ENCODE data around the gene RPH3AL.
"Not testable (repeated sequence)": the region's sequence is repeated elsewhere in the genome, so short reads cannot be mapped to it uniquely, and the experiment has no call there.

The RPH3AL gene

DNA sequence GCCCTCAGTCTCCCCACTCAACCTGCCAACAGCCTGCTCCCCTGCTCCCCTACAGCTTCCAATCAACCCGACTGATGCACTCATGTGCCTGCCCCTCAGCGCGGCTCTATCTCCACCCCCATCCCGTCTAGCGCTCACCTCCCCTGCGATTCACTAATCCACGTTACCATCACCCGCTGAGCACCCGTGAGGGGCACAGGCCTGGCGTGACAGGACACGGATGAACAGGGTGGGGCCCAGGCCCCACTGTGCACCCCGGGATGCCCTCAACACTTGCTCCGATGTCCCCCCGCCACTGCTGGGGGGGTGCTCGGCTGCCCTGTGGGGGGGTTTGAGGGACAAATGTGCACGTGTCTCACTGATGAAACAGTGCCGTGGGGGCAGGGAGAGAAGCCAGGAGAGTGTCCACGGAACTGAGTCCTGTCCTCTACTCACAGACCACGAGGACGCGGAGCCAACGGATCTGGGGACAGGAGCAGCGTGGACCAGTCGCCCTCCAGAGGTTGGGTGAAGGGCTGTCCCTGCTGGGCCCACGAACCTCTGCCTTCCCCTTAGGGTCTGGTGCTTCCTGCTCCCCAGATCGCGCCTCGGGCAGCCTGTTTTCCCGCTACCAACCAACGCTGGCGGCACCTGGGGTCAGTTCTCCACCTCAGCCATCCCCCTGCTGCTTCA, 66.7 kb downstream of the RPH3AL start:
- H3K27ac ChIP-seq, result no peak overlapping the region
- DNase-seq (ENCODE audit: low read depth, low spot score), result no peak

DNA sequence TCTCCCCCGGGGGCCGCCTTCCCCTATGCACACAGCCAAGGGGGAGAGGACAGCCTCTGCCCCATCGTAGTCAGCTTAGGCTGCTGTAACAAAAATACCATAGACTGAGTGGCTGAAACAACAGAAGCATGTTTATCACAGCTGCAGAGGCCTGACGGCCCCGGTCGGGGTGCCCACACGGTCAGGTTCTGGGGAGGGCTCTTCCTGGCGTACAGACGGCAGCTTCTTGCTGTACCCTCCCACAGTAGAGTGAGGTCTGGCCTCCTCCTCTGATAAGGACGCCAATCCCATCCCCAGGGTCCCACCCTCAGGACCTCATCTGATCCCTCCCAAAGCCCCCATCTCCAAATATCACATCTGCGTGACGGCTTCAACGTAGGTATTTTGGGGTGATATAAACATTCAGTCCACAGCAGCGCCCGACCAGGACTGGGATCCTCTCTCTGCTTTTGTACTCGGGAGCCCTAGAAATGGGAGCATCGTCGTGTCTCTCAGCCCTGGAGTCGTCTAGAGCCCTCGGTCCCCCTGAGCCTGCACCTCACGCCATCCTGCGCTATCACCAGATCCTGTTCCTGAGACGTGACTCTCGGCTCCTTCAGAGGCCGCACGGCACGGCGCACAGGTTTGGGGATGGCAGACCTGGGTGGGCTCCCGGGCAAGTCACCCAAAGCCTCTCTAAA, 67.8 kb downstream of the RPH3AL start:
- no peak for DNase-seq (ENCODE audit: low read depth, low spot score)
- no peak overlapping the region for H3K27ac ChIP-seq

DNA sequence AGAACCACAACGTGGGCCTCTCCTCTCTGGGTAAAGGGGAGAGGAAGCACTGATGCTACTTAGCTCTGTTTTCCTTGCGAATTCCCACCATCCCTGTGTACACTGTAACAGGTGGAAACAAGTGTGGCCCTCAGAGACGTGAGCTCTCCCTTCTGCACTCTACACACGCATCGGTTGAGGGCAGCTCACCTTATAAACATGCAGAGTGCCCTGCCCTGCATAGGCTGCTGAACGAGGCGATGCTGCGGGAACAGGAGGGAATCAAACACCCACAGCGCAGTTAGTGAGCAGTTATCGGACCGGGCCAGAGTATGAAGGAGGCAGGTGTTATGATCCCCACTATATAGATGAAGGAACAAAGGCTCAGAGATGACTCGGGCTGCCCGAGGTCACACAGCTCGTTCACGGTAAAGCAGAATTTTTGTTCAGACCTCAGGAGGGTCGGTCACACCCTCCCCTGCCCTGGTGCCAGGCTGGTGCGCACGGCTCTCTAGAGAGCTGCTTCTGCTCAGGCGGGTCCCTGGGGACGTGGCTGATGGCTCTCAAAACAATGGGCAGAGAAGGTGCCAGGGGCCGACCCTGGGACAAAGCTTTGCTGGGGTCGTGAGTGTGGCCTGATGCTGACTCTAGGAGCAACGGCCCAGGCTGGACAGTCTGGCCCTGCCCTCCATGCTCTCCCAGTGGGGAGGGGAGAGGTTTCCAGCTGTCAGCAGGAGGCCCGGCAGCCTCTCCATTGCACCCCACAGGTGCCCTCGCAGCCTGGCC, 68.5 kb downstream of the RPH3AL start:
- DNase-seq (ENCODE audit: low read depth, low spot score), result no peak
- H3K27ac ChIP-seq, result no peak overlapping the region

DNA sequence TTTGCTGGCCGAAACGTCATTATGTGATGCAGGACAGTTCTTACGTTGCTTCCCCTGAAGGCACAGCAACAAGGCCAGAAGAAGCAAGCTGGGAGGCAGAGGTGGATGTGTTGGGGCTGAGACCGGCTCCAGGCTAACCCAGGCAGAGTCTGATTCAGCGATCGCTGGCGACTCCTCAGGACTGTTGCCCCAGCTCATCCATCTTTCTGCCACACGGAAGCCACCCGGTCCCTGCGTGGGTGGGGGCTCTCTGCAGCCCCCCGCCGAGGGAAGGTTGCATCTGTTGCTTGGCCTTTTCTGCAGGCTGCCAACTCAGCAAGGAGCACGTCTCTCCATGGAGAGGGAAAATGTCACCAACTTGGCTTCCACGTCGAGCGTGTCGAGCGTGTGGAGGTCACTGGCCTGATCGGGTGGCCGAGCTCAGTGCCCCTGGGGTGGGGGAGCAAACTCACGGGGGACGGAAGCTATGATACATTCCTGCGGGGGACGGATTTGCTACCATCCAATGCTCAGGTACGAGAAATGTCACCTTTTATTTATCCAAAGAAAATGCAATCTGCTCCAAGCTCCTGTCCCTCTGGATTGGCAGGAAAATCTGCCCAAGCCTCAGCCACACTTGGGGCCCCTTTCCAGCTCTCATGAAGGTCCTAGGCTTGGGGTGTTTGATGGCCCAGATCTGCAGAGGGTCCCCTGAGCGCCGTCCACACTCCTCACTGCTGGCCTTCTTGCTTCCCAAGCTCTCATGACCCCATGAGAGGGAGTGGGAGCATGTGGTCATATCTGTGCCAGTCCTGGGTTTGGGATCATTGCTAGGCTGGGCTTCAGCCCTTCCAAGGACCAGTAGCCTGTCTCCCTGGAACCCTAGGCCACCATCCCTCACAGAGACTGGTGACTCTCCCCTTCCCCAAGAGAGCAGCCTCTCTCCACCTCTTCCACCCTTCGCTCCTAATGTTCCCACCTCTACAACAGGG, 69.4 kb downstream of the RPH3AL start:
- no peak overlapping the region for H3K27ac ChIP-seq
- DNase-seq (ENCODE audit: low read depth, low spot score), result no peak

DNA sequence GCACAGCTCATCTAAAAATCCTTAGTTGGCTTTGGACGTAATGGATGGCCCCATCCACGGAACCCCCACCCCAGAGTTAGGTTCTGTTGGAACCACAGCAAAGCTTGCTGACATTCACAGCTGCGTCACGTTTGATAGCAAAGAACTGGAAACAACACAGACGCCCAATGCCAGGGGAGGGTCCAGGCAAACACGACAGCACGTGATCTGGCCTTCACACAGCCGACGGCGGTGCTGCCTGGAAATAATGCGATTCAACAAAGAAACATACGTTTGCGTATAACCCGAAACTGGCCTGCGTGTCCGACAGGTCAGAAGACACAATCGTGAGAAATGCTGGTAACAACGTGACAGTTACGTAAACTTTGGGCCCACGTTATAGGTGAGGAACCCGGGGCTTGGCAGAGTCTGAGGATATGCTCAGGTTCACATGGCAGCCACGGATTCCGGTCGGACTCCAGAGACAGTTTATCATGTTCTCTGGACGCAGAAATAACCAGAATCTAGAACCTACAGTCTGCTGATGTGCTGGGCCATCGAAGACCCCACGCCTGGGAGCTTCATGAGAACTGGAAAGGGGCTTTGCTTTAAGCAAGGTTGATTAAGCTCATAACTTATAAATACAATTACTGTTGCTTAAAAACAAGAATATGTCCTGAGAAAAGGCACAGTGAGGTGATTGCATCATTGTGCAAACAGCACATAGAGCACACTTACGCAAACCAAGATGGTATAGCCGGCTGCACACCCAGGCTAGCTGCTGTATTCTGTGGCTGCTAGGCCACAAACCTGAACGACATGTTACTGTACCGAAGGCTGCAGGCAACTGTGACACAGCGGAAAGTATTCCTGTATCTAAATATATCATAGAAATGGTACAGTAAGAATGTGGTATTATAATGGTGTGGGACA, 70.4 kb downstream of the RPH3AL start:
- H3K27ac ChIP-seq, result no peak overlapping the region
- no peak for DNase-seq (ENCODE audit: low read depth, low spot score)

DNA sequence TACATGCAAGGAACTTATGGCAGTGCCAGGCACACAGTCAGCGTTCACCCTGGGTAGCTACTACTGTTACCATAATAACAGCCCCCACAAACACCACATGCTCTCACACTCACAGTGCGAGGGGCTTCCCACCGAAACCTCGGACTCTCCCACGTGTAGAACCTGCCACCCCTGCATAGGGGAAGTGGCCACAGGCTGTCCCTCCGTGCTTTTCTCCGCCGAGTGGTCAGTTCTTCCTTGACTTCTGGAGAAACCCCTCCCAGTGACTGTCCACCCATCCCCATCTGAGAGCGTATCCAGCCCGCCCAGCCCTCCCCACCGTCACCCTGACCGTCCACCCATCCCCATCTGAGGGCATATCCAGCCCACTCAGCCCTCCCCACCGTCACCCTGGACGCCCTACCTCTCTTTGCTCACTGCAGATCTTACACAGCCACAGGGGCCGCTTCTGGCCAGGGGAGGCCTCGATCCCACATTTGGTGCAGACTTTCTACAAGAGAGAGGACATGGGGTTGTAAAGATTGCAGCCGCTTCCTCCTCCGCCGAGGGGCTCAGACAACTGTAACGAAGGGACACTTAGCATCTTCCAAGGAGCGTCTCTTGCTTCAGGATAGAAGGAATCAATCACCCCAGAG, 71.1 kb downstream of the RPH3AL start:
- no peak for DNase-seq (ENCODE audit: low read depth, low spot score)
- no peak overlapping the region for H3K27ac ChIP-seq

DNA sequence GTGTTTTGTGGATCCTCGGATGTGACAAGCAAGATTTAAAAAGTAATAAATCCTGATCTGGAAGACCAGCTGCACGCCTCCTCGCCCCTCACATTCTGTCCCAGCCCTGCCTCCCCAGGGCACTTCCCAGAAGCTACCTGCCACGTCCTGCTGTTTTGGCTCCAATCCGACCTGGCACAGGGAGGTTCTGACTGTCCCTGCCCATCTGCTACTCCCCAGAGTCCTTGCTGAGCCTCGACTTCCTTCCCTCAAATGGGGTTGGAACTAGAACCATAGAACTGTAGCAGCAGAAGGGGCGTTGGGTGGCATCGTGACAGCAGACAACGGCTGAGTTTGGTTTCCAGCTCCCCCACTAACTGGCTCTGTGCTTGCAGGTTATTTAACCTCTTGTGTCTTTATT, 71.7 kb downstream of the RPH3AL start:
- no peak overlapping the region for H3K27ac ChIP-seq

DNA sequence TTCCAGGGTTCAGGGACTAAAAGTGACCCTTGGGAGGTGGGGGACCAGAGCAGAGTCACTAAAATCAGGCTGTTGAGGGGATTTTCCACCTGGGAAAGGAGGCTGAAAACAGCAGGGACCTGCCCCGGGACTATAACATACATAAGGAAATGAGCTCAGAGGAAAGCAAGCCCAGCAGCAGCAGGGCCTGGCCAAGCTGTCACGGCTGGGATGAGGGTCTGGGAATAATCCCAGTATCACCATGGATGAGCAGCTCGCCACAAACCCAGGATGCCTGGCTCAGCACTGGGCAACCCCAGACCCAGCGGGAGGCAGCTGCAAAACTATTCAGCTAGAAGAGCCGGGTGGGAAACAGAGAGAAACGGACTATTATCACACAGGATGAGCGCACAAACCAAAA, 72.4 kb downstream of the RPH3AL start:
- no peak overlapping the region for H3K27ac ChIP-seq
- no peak for DNase-seq (ENCODE audit: low read depth, low spot score)

More for the DNA sequence above, 71.7 kb downstream of the RPH3AL start:
- no peak for DNase-seq (ENCODE audit: low read depth, low spot score)

DNA sequence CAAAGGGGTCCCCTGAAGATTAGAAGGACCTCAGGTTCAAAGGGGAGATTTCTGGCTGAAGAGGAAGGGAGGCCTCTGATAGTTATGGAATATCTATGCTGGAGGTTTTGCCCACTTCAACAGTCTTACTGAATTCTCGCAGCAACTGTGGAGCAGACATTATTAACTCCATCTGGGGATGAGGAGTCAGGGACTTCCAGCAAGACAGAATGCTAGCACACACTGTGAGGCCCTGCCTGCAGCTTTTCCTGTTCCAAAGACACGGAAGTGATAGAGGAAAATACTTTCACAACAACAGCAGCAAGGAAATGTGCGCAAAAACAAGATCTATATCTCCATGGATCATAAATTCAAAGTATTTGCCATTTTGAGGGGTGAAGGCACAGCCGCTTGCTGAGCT, 72.8 kb downstream of the RPH3AL start:
- DNase-seq (ENCODE audit: low read depth, low spot score), result no peak
- no peak overlapping the region for H3K27ac ChIP-seq

DNA sequence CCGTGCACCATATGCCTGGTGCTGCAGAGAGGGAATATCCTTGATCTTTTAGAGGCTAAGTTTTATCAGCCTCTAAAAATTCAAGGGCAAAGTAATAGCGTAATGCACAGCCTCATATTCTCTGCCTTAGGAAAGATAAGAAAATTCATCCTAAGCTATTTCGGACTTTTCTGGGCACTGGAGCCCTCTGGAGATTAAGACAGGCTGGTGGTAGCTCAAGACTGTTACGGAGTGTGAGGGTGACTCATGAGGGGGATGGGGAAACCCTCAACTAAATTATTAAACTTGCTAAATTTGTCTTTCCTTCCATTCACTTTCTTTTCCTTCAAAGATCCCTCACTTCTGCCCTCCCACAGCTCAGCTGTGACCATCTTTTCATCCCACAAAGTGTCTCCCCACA, 73.3 kb downstream of the RPH3AL start:
- DNase-seq (ENCODE audit: low read depth, low spot score), result no peak
- H3K27ac ChIP-seq, result no peak overlapping the region

DNA sequence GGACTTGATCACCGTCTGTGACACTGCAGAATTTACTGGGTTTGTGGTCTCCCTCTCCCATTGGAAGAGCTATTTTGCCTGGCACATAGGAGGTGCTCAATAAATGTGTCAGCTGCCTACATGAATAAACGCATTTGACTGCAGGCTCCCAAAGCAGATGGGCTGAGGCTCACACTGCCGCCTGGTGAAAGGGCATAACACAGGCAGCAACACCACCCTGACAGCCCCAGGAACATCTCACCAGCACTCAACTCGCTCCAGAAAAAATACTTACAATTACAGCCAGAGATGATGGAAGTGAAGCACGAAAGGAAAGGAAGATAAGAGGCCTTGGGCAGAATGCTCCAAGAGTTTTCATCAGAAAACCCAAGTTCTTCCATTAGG, 73.9 kb downstream of the RPH3AL start:
- no peak overlapping the region for H3K27ac ChIP-seq
- DNase-seq (ENCODE audit: low read depth, low spot score), result no peak

DNA sequence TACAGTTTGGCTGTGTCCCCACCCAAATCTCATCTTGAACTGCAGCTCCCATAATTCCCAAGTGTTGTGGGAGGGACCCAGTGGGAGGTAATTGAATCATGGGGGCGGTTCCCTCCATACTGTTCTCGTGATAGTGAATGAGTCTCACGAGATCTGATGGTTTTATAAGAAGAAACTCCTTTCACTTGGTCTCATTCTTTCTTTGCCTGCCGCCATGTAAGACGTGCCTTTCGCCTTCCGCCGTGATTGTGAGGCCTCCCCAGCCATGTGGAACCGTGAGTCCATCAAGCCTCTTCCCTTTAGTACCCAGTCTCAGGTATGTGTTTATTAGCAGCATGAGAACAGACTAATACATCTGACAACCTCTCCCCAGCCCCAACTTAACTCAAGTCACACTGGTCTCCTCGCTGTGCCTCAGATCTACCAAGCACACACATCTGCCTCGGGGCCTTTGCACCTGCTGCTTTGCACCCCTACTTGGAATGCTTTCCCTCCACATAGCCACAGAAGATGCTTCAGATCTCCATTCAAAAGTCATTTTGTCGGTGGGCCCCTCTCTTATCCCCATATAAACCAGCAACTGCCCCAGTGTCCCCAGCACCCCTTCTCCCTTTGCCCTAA, 74.4 kb downstream of the RPH3AL start:
- H3K27ac ChIP-seq, result no peak overlapping the region
- no peak for DNase-seq (ENCODE audit: low read depth, low spot score)

DNA sequence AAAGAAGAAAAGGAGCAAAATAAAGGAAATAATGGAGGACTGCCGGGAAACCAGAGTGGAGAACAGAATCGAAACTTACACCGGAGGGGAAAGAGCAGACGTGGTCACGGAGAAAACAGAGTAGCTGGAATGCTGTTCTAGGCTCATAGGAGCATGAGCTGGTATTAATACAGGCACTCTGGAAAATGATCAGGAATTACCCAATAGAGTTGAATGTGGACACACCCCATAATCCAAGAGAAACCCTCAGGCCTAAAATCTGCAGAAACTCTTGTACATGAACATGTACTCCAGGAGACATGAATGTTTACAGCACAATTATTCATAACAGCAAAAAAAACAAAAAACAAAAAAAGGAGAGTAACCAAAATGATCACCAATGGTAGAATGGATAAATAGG, 77.7 kb downstream of the RPH3AL start:
- H3K27ac ChIP-seq, result no peak overlapping the region
- DNase-seq (ENCODE audit: low read depth, low spot score), result no peak

DNA sequence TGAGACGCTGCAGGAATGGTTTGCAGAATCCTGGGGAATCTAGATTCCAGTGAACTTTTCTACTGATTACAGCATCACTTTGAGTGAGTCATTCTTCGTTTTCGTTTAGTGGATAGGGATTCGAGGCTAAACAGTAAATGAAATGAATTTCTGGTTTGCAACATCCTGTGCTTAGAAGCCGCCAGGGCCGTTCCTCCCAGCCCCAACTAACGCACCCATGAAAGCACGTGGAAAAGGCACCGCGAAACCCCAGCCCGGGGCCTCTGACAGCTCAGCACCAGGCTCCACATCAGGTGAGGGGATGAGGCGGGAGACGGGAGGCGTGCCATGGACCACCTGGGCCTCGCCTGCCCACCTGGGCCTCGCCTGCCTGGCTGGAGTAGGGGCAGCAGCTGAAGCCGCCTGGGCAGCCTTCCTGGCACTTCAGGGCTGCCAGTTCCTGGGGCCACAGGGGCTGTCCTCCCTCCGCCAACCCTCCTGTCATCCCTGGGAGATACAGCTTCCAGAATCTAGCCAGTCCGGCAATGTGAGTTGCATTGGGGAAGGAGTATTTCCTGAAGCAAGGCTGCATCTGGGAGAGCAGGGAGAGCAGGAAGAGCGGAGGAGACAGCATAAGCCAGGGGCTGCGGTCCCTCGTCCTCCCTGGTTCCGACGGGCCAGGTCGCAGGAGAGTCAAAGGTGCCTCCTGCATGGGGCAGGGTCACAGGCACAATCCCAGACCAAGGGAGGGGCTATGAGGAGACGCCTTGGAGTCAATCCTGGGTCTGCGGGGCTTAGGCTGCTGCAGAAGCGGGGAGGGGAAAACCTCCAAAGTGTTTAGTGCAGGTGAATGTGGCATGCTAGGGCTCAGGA, 78.4 kb downstream of the RPH3AL start:
- no peak for DNase-seq (ENCODE audit: low read depth, low spot score)
- no peak overlapping the region for H3K27ac ChIP-seq

DNA sequence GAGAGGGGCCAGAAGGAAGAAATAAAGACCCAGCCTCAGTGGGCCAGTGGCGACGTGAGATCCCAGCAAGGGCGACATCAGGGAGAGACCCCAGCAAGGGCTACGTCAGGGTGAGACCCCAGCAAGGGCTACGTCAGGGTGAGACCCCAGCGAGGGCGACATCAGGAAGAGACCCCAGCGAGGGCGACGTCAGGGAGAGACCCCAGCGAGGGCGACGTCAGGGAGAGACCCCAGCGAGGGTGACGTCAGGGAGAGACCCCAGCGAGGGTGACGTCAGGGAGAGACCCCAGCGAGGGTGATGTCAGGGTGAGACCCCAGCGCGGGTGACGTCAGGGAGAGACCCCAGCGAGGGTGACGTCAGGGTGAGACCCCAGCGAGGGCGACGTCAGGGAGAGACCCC, 79.8 kb downstream of the RPH3AL start:
- not testable (repeated sequence) for DNase-seq (ENCODE audit: low read depth, low spot score)

DNA sequence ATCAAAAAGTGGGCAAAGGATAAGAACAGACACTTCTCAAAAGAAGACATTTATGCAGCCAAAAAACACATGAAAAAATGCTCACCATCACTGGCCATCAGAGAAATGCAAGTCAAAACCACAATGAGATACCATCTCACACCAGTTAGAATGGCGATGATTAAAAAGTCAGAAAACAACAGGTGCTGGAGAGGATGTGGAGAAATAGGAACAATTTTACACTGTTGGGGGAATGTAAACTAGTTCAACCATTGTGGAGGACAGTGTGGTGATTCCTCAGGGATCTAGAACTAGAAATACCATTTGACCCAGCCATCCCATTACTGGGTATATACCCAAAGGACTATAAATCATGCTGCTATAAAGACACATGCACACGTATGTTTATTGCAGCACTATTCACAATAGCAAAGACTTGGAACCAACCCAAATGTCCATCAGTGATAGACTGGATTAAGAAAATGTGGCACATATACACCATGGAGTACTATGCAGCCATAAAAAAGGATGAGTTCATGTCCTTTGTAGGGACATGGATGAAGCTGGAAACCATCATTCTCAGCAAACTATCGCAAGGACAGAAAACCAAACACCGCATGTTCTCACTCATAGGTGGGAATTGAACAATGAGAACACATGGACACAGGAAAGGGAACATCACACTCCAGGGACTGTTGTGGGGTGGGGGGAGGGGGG, 80.5 kb downstream of the RPH3AL start:
- not testable (repeated sequence) for DNase-seq (ENCODE audit: low read depth, low spot score); H3K27ac ChIP-seq

More for the DNA sequence above, 79.8 kb downstream of the RPH3AL start:
- H3K27ac ChIP-seq, result not testable (repeated sequence)
